GM18505 (cell line): ENCODE results near the gene RBPJ.
A peak's percentile ranks its signal among the peaks of the same experiment; 100 is the strongest.

Source experiments
- ATAC-seq: cut with Tn5 transposase; IDR thresholded peaks from one replicate; pipeline ENCODE4 v1.9.1; 2021; ENCODE audit not compliant: unreplicated experiment
- POLR2A ChIP-seq: IDR thresholded peaks from 4 replicates; pipeline ENCODE4 v1.6.1; 2011; ENCODE audit warnings: borderline replicate concordance; ENCODE audit not compliant: insufficient read depth, insufficient read length; ENCODE audit errors: extremely low read depth

RBPJ gene

GRCh38 chr4:26362745-26363439 lies 42.1 kb downstream of the RBPJ start:
- no peak for TF ChIP-seq POLR2A
- no peak for ATAC-seq

GRCh38 chr4:26365537-26366150 lies 44.8 kb downstream of the RBPJ start:
- no peak for TF ChIP-seq POLR2A
- no peak for ATAC-seq

- no peak for ATAC-seq
- no peak for TF ChIP-seq POLR2A
These were observed 47.0 kb downstream of the RBPJ start for GRCh38 chr4:26367811-26368210.

- no peak for ATAC-seq
- TF ChIP-seq POLR2A, result no peak
These were observed 47.9 kb downstream of the RBPJ start for GRCh38 chr4:26368685-26369084.

GRCh38 chr4:26369132-26369531 lies 48.3 kb downstream of the RBPJ start:
- TF ChIP-seq POLR2A, result no peak
- ATAC-seq, result no peak

- no peak for ATAC-seq
- TF ChIP-seq POLR2A, result no peak
These were observed 48.8 kb downstream of the RBPJ start for GRCh38 chr4:26369581-26369980.

- ATAC-seq, result no peak
- no peak for TF ChIP-seq POLR2A
These were observed 51.3 kb downstream of the RBPJ start for GRCh38 chr4:26372076-26372475.

- TF ChIP-seq POLR2A, result no peak
- ATAC-seq, result peak; percentile 91
These were observed 51.8 kb downstream of the RBPJ start for GRCh38 chr4:26372525-26373172.

GRCh38 chr4:26375551-26375950 lies 54.7 kb downstream of the RBPJ start:
- TF ChIP-seq POLR2A, result no peak
- no peak for ATAC-seq

- no peak for ATAC-seq
- TF ChIP-seq POLR2A, result no peak
These were observed 56.8 kb downstream of the RBPJ start for GRCh38 chr4:26377328-26378311.

- TF ChIP-seq POLR2A, result no peak
These were observed 59.0 kb downstream of the RBPJ start for GRCh38 chr4:26379837-26380236.

GRCh38 chr4:26380740-26381139 lies 59.9 kb downstream of the RBPJ start:
- no peak for ATAC-seq
- no peak for TF ChIP-seq POLR2A

More at GRCh38 chr4:26379837-26380236, 59.0 kb downstream of the RBPJ start:
- no peak for ATAC-seq

- ATAC-seq, result no peak
- TF ChIP-seq POLR2A, result no peak
These were observed 63.7 kb downstream of the RBPJ start for GRCh38 chr4:26384380-26385057.

- TF ChIP-seq POLR2A, result no peak
- ATAC-seq, result no peak
These were observed 64.9 kb downstream of the RBPJ start for GRCh38 chr4:26385690-26386089.
